Activated naive CD8-positive, alpha-beta T cell treated with anti-CD3 and anti-CD28 coated beads for 36 hours (primary cell): ENCODE data around the gene INCA1. TPM values are rescaled to one million over a fixed set of nuclear protein-coding genes. Genes with fewer than 3 reads are reported as not detected.

Experiments used
- DNase-seq: peaks from one replicate; pipeline ENCODE4 v3.0.0; 2021
- H3K27ac Mint-ChIP-seq: one replicate; pipeline ENCODE4 v1.8.0; 2022; ENCODE audit warnings: mild to moderate bottlenecking, moderate library complexity, mixed read lengths
- H3K27me3 Mint-ChIP-seq: one replicate; pipeline ENCODE4 v1.8.0; 2022; ENCODE audit warnings: mild to moderate bottlenecking, mixed read lengths
- H3K36me3 Mint-ChIP-seq: one replicate; pipeline ENCODE4 v1.8.0; 2021; ENCODE audit warnings: mild to moderate bottlenecking, mixed read lengths
- H3K4me1 Mint-ChIP-seq: one replicate; pipeline ENCODE4 v1.8.0; 2021; ENCODE audit warnings: mixed read lengths
- H3K4me3 Mint-ChIP-seq: one replicate; pipeline ENCODE4 v1.8.0; 2022; ENCODE audit warnings: mild to moderate bottlenecking, moderate library complexity, mixed read lengths
- H3K9me3 Mint-ChIP-seq: one replicate; pipeline ENCODE4 v1.8.0; 2022; ENCODE audit warnings: mixed read lengths
- total RNA-seq, 2 experiments: library from RNA; stranded (reverse); gene quantifications; one replicate each; pipeline ENCODE4 v1.2.3, GENCODE V29; 2021

The INCA1 gene
- total RNA-seq, 2 experiments from 2014 or later = 0.29 to 0.36 TPM

DNA sequence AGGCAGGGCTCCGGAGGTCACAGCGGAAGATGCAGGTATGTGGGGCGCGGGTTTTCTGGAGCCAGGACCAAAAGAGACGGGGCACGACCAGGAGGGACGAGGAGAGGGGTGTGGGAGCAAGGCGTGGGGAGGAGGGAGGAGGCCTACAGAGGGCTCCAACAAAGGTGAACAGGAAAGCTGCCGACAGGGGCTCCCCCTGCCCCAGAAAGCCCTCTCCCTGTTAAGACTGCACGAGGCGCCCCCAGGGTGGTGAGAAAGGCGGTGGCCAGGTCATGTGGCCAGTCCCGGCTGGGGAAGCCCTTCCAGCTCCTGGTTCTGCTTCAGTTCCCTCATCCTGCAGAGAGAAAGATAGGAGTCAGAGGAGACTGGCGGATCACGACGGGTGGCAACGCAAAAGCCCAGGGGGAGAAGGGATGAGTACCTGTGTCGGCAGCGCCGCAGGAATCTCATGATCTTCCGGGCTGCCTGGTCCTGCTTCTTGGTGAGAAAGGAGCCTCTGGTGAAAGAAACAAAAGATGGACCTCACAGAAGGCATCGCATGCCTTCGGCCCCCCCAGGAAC is 28.8 kb downstream of the INCA1 start:
- H3K4me1 Mint-ChIP-seq = peaks cover 35% of the 10 kb centered on the region
- peak; percentile 54 for DNase-seq
- peaks cover 21% of the 10 kb centered on the region for H3K36me3 Mint-ChIP-seq
- H3K9me3 Mint-ChIP-seq = peaks cover 1% of the 10 kb centered on the region
- peaks cover 8% of the 10 kb centered on the region for H3K27me3 Mint-ChIP-seq
- no peak overlapping the region for H3K4me3 Mint-ChIP-seq
- H3K27ac Mint-ChIP-seq = no peak overlapping the region

DNA sequence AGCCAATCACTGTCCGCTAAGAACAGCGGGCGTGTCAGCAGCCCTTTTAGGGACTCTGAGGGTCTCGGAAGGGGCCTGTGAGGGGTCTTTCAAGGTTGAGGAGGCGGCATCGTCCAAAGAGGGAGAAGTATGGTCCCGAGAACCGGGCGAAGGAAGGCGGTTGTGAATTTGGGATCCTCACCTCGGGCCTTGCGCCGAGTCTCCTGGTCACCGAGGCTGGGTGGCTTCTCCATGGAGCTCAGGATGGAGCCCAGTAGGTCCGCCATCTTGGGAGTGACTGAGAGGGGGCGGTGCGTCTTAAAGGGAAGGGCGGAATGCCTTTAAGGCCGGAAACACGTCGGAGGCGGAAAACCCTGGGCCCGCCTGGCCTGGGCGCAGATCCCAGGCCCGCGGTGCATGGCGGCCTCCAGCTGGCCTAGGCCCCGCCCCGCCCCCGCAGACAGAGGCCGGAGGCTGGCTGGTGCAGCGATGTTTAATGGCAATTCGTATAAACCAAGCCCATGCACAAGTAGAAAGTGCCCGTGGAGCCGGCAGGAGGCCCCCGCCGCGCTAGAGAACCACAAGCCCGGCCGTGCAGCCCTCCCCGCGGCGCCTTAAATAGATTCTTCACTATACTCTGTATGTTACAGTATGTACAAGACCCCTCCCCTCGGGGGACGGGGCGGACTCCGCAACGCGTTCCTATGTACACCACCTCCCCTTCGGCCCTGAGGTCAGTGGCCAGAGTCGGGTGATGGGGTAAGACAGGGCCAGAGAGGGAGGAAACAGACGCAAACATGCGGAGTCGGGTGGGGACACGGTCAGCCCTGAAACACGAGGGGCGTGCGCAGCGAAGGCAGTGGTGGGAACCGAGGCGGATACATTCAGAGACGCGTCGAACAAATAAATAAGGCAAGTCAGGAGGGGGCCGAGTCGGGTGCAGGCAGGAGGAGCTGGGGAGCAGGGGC is 29.5 kb downstream of the INCA1 start, which contains the start of gene SPAG7:
Gene SPAG7 (minus strand): TSS at position 279 of the 947 bp plus-strand sequence. CDS start 13 bp downstream, at position 266.
- H3K36me3 Mint-ChIP-seq = peaks cover 20% of the 10 kb centered on the region
- H3K9me3 Mint-ChIP-seq = peaks cover 1% of the 10 kb centered on the region
- peak; percentile 94 for DNase-seq
- peaks cover 8% of the 10 kb centered on the region for H3K27me3 Mint-ChIP-seq
- H3K27ac Mint-ChIP-seq = no peak within 1 kb of the TSS
- no peak within 1 kb of the TSS for H3K4me3 Mint-ChIP-seq
- peaks cover 35% of the 10 kb centered on the region for H3K4me1 Mint-ChIP-seq

DNA sequence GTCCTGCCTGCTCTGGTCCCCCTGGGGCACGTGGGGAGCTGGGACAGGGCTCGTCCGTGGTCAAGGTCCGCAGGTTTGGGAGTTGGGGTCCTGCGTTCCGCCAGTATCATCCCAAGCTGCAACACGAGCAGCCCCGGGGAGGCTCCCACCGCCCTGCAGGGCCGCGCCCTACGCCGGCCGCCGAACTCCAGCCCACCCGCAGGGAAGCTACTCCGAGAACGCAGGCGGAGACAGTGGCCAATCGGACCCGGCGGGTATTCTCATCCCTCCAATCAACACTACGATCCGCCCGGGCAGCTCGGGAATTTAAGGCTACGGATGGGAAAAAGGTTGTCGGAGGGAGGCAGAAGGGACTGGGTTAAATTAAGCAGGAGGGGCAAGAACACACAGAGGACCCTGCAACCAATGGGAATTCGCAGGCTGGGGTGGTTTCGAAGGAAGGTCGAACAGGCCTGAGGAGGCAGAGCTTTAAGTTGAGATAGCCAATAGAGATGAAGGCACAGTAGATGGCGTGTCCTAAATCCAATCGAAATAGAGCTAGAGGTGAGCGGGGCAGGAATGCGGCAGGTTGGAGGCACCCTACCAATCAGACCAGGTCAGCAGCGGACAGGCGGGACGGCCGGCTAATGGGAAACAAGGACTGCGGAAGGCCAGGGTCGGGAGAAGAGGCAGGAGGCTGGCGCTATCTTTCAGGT is 30.3 kb downstream of the INCA1 start:
- peaks cover 35% of the 10 kb centered on the region for H3K4me1 Mint-ChIP-seq
- H3K9me3 Mint-ChIP-seq = peaks cover 1% of the 10 kb centered on the region
- H3K36me3 Mint-ChIP-seq = peaks cover 18% of the 10 kb centered on the region
- H3K27me3 Mint-ChIP-seq = peaks cover 8% of the 10 kb centered on the region
- H3K4me3 Mint-ChIP-seq = no peak overlapping the region
- H3K27ac Mint-ChIP-seq = no peak overlapping the region
- peak; percentile 94 for DNase-seq

DNA sequence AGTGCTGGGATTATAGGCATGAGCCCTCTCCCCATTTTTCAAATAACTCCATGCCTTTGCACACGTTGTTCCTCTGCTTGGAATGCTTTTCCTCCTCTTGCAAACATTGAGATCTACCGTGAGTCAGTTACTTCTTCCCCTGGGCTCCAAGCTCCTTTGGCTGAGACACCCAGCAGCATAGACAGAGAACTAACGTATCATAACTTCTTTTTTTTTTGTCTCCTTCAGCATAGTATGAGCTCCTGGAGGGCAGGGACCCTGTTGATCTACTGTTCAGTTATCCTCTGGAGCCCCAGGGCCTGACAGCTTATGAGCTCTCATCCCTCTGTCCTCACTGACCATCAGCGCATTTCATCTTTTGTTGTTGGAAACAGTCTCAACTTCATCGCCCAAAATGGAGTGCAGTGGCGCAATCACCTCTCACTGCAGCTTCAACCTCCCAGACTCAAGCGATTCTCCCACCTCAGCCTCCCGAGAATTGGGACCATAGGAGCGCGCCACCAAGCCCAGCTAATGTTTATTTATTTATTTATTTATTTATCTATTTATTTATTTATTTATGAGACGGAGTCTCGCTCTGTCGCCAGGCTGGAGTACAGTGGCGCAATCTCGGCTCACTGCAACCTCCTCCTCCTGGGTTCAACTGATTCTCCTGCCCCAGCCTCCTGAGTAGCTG is 31.9 kb downstream of the INCA1 start:
- peaks cover 18% of the 10 kb centered on the region for H3K36me3 Mint-ChIP-seq
- H3K4me1 Mint-ChIP-seq = peaks cover 26% of the 10 kb centered on the region
- no peak for DNase-seq
- peaks cover 1% of the 10 kb centered on the region for H3K9me3 Mint-ChIP-seq
- H3K27me3 Mint-ChIP-seq = peaks cover 8% of the 10 kb centered on the region
- peak overlapping the region; percentile 42 for H3K27ac Mint-ChIP-seq
- peak overlapping the region; percentile 40 for H3K4me3 Mint-ChIP-seq

DNA sequence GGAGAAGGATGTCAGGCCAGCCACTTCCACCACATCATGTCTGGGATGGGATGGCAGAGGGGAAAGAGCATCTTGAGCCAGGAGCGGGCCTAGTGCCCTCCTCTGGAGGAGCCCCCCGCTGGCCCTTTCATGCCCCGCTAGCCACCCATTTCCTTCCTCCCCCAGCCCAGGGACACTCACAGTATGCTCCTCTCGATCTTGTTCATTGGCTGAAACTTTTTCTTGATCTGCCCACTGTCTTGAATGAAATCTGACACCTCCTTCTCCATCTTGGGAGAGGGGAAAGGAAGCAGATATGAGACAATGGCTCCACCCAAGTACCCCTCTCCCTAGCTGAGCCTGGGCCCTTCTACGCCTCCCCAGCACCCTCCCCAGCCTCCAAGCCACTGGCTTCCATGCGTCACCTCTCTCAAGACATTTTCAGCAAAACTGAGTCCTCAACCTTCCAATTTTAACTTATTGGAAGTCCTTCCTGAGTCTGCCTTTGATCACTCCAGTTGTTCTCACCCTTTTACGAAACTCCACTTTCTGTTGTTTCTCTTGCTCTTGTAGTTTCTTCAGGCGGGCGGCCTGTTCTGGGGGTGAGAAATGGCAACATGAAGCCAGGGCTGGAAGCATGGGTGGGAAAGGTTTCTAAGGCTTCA is 36.9 kb downstream of the INCA1 start:
- Mint-ChIP-seq H3K4me1 (peaks cover 6% of the 10 kb centered on the region), H3K4me3 (no peak overlapping the region), H3K36me3 (peaks cover 6% of the 10 kb centered on the region), H3K27me3 (no peaks in the 10 kb centered on the region), H3K9me3 (no peaks in the 10 kb centered on the region), H3K27ac (no peak overlapping the region)
- DNase-seq = no peak

DNA sequence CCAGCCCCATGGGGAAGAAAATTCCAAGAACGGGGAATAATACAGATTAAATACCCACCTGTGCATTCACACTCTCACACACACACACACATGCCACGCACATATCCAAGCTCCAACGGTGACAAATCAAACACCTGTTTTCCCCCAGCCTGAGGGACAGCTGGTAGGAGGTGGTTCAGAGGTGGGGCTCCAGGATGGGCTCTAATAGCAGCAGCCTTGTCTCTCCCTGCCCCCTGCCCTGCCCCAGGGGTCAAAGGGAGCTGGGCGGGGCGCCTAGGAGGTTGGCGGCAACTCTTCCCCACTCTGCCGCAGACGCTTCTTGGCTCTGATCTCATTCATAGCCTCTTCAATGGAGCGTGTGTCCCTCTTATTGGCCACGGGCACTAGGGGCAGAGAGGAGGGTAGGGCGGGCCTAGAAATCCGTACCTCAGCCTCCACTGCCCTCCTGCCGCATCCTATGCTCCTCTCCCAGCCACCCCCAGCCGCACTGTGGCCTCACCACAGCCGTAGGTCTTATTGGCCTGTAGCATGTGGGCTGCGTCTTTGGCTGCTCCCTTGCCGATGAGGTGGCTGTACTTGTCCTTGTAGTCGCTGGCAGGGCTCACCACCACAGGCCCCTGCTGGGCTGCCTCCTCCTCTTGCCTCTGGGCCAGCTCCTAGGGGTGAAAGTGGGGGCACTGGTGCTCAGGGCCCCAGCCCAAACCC is 37.9 kb downstream of the INCA1 start:
- no peaks in the 10 kb centered on the region for H3K27me3 Mint-ChIP-seq
- peaks cover 2% of the 10 kb centered on the region for H3K36me3 Mint-ChIP-seq
- no peak overlapping the region for H3K4me3 Mint-ChIP-seq
- peaks cover 6% of the 10 kb centered on the region for H3K4me1 Mint-ChIP-seq
- no peaks in the 10 kb centered on the region for H3K9me3 Mint-ChIP-seq
- no peak for DNase-seq
- H3K27ac Mint-ChIP-seq = no peak overlapping the region

DNA sequence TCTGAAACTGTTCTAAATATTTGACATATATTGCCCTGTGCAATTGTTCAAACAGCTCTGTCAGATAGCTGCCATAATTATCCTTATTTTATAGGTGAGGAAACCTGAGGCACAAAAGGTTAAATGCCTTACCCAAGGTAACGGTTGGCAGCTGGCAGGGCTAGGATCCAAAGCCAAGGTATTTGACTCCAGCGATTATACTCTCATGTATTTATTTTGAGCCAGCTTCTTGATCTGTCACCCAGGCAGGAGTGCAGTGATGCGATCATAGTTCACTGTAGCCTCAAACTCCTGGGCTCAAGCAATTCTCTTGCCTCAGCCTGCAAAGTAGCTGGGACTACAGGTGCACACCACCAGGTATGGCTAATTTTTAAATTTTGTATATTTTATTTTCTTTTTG is 39.2 kb downstream of the INCA1 start:
- Mint-ChIP-seq H3K27me3 (no peaks in the 10 kb centered on the region), H3K9me3 (no peaks in the 10 kb centered on the region), H3K4me1 (peaks cover 7% of the 10 kb centered on the region), H3K4me3 (no peak overlapping the region), H3K36me3 (peaks cover 5% of the 10 kb centered on the region), H3K27ac (no peak overlapping the region)
- no peak for DNase-seq

DNA sequence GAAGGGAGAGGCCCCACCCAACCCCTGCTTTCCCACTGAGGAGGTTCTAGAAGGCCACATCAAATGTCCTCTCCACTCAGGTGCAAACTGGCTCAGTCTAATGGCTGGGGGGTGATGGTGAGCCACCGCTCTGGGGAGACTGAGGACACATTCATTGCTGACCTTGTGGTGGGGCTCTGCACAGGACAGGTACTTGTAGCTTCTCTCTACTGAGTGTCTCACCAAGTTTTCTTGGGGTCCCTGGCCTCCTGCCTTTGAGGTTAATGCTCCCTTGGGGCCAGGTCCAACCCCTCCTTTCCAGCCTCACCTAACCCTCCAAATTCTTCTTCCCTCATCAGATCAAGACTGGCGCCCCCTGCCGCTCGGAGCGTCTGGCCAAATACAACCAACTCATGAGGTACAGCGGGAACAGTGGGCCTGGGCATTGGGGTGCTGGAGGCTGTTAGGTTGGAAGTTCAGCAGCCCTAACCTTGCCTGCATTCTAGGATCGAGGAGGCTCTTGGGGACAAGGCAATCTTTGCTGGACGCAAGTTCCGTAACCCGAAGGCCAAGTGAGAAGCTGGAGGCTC is 40.7 kb downstream of the INCA1 start:
- Mint-ChIP-seq H3K27me3 (no peaks in the 10 kb centered on the region), H3K4me1 (peaks cover 10% of the 10 kb centered on the region), H3K9me3 (no peaks in the 10 kb centered on the region), H3K27ac (no peak overlapping the region), H3K4me3 (no peak overlapping the region), H3K36me3 (peaks cover 5% of the 10 kb centered on the region)
- peak; percentile 21 for DNase-seq

DNA sequence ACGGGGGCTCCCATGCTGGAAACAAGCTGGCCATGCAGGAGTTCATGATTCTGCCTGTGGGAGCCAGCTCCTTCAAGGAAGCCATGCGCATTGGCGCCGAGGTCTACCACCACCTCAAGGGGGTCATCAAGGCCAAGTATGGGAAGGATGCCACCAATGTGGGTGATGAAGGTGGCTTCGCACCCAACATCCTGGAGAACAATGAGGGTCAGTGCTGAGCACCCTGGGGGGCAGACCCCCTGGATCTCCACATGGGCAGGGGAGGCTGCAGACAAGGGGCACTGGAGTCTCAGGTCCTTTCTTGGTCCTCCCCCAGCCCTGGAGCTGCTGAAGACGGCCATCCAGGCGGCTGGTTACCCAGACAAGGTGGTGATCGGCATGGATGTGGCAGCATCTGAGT is 42.2 kb downstream of the INCA1 start:
- peaks cover 5% of the 10 kb centered on the region for H3K36me3 Mint-ChIP-seq
- DNase-seq = no peak
- no peaks in the 10 kb centered on the region for H3K27me3 Mint-ChIP-seq
- H3K4me1 Mint-ChIP-seq = peaks cover 20% of the 10 kb centered on the region
- H3K9me3 Mint-ChIP-seq = no peaks in the 10 kb centered on the region
- H3K4me3 Mint-ChIP-seq = no peak overlapping the region
- H3K27ac Mint-ChIP-seq = no peak overlapping the region

DNA sequence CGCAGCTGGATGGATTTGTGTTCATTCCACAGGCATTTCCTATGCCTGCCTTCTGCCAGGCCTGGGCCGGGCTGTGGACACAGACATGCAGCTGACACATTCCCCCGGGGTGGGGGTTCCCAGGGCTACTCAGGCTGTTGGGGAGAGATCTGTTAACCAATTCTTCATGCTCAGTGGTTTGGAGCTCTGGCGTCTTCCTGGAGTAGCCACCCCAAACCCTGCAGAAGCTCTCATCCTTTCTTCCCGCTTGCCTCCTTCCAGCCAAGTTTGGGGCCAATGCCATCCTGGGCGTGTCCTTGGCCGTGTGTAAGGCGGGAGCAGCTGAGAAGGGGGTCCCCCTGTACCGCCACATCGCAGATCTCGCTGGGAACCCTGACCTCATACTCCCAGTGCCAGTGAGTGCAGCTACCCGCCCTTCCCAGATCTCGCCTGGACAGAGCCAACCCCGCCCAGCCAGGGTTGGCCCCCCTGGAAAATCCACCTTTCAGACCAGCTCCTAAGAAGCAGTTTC is 43.8 kb downstream of the INCA1 start:
- peaks cover 7% of the 10 kb centered on the region for H3K36me3 Mint-ChIP-seq
- H3K4me3 Mint-ChIP-seq = no peak overlapping the region
- no peaks in the 10 kb centered on the region for H3K27me3 Mint-ChIP-seq
- DNase-seq = no peak
- peaks cover 20% of the 10 kb centered on the region for H3K4me1 Mint-ChIP-seq
- no peak overlapping the region for H3K27ac Mint-ChIP-seq
- no peaks in the 10 kb centered on the region for H3K9me3 Mint-ChIP-seq

DNA sequence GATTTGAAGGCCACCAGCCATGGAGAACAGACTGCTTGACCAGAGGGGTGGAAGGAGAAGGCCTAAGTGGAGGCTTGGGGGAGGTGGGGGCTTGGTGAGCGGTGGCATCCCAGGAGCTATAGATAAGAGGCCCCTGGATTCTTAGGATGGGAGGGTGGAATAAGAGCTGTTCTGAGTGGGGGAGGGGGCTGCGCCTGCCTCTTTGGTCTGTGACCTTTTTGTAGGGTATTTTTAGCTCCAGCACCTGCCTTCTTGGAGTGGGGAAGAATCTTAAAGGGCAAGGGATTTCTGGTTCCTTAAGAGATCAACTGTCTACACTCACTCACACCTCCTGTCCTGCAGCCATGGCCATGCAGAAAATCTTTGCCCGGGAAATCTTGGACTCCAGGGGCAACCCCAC is 45.8 kb downstream of the INCA1 start:
- peaks cover 3% of the 10 kb centered on the region for H3K27me3 Mint-ChIP-seq
- H3K36me3 Mint-ChIP-seq = peaks cover 19% of the 10 kb centered on the region
- peaks cover 19% of the 10 kb centered on the region for H3K4me1 Mint-ChIP-seq
- H3K27ac Mint-ChIP-seq = peak overlapping the region; percentile 16
- no peak for DNase-seq
- no peaks in the 10 kb centered on the region for H3K9me3 Mint-ChIP-seq
- peak overlapping the region; percentile 87 for H3K4me3 Mint-ChIP-seq

DNA sequence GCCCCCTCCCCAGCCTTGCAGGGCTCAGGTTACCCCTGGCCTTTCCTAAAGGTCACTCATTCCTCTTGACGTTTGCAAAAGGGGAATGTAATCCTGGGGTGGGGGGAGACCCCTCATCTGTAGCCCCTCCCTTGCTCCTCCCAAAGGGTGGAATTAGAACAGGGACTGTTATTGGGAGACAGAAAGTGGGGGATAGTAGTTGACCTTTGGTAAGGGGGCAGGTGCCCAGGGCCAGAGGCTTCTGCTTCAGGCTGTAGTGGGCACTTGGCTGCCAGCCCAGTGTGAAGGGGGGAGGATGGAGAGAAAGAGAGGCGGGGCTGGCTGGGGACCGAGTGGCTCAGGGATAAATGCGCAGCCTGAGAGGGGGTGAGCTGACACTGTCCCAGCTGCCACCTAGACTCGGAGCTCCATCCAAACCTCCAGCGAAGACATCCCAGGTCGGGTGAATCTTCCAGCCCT is 46.5 kb downstream of the INCA1 start, which contains the start of gene ENO3:
Gene ENO3 (plus strand): TSS at position 374 of the 459 bp plus-strand sequence. CDS start 711 bp downstream, outside the sequence.
- H3K9me3 Mint-ChIP-seq = no peaks in the 10 kb centered on the region
- peak within 1 kb of the TSS; percentile 93 for H3K27ac Mint-ChIP-seq
- no peak for DNase-seq
- H3K27me3 Mint-ChIP-seq = peaks cover 3% of the 10 kb centered on the region
- peaks cover 26% of the 10 kb centered on the region for H3K36me3 Mint-ChIP-seq
- peaks cover 21% of the 10 kb centered on the region for H3K4me1 Mint-ChIP-seq
- peak within 1 kb of the TSS; percentile 87 for H3K4me3 Mint-ChIP-seq

DNA sequence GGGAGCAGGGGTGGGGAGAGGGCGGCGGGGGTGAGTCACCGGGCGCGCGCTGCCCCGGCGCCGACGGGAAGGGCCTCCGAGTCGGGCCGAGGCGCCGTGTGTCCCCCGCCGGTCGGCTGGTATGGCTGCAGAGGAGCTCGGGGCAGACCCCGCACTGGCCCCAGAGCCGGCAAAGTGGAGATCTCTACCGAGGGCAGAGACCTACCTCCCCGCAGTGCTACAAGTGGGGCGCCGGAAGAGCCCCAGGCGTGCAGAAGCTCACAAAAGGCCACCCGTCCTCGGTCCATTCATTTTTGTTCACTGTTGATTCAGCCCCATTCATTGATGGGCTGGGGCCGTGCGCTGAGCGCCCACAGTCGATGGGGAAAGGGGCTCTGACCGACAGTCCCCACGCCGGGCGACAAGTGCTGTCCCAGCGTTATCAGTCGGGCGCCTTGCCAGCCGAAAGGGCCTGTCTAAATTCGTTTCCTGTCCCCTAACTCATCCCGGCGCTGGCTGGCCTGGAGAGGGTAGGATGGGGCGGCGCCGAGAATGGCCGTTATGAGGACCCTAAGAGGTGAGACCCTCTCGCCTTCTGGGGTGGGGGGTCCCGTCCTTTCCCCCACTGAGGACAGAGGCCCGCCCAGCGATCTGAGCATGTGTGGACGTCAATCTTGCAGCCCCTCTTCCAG is 47.1 kb downstream of the INCA1 start:
- H3K27ac Mint-ChIP-seq = peak overlapping the region; percentile 93
- H3K27me3 Mint-ChIP-seq = peaks cover 9% of the 10 kb centered on the region
- peaks cover 32% of the 10 kb centered on the region for H3K36me3 Mint-ChIP-seq
- H3K4me3 Mint-ChIP-seq = peak overlapping the region; percentile 87
- H3K4me1 Mint-ChIP-seq = peaks cover 27% of the 10 kb centered on the region
- no peaks in the 10 kb centered on the region for H3K9me3 Mint-ChIP-seq
- DNase-seq = peak; percentile 48
